C1 segment of cervical spinal cord (tissue), 14 donors: Measurements from ENCODE around the gene TRPM5.

Source experiments
- DNase-seq, 14 donors: peaks; one replicate each; lab custom pipeline; 2025; lab: John Stamatoyannopoulos, UW

Gene TRPM5

GRCh38 chr11:2436013-2436520 is 8.2 kb downstream of the TRPM5 start:
- DNase-seq: no peak

GRCh38 chr11:2435288-2436012 is 8.9 kb downstream of the TRPM5 start:
- no peak for DNase-seq

- no peak for DNase-seq
These were observed 9.6 kb downstream of the TRPM5 start for GRCh38 chr11:2434506-2435255.

- DNase-seq: no peak
These were observed 10.3 kb downstream of the TRPM5 start for GRCh38 chr11:2434008-2434407.

GRCh38 chr11:2433106-2433925 is 11.0 kb downstream of the TRPM5 start:
- DNase-seq: no peak

GRCh38 chr11:2432628-2433071 is 11.7 kb downstream of the TRPM5 start:
- DNase-seq: no peak

GRCh38 chr11:2432171-2432621 is 12.1 kb downstream of the TRPM5 start:
- DNase-seq: no peak

- DNase-seq: no peak
These were observed 12.9 kb downstream of the TRPM5 start for GRCh38 chr11:2431395-2431794.

- peak in 9 of 14 donors; percentile 4 to 62 (median 21) for DNase-seq
These were observed 16.0 kb downstream of the TRPM5 start for GRCh38 chr11:2428322-2428795.

GRCh38 chr11:2427721-2428321 is 16.5 kb downstream of the TRPM5 start:
- no peak for DNase-seq

- no peak for DNase-seq
These were observed 17.3 kb downstream of the TRPM5 start for GRCh38 chr11:2426826-2427521.

GRCh38 chr11:2426221-2426620 is 18.1 kb downstream of the TRPM5 start:
- DNase-seq: no peak

GRCh38 chr11:2425506-2425905 is 18.8 kb downstream of the TRPM5 start:
- DNase-seq: no peak

GRCh38 chr11:2424811-2425495 is 19.4 kb downstream of the TRPM5 start:
- DNase-seq: no peak

- no peak for DNase-seq
These were observed 20.9 kb downstream of the TRPM5 start for GRCh38 chr11:2423157-2424025.

- DNase-seq: no peak
These were observed 21.7 kb downstream of the TRPM5 start for GRCh38 chr11:2422461-2423156.

- DNase-seq: no peak
These were observed 22.3 kb downstream of the TRPM5 start for GRCh38 chr11:2421996-2422395.

- no peak for DNase-seq
These were observed 22.9 kb downstream of the TRPM5 start for GRCh38 chr11:2421226-2421994.
